Frontal cortex (tissue), 4 donors: ENCODE results near the gene KRT6C. TPM values are rescaled to one million over a fixed set of nuclear protein-coding genes. Genes with fewer than 3 reads are reported as not detected.
"Not testable (repeated sequence)": the region's sequence is repeated elsewhere in the genome, so short reads cannot be mapped to it uniquely, and the experiment has no call there.

Experiments
- DNase-seq, 2 donors: peaks; one replicate each; pipeline ENCODE4 v3.0.0; 2012; ENCODE audit warnings: low spot score in 2 of 2
- FAIRE-seq: peaks from 2 replicates; lab custom pipeline; 2012; peaks lifted over from hg19 to GRCh38; lab: Jason Lieb, UNC
- total RNA-seq: library from RNA; depleted of rRNA; stranded (reverse); fragments of >200 nt; gene quantifications from one replicate; pipeline ENCODE4 v1.2.3, GENCODE V29; 2014
- donor health status: control.
- donor health status: control.
- donor health status: control.

KRT6C gene
- total RNA-seq, 1 donor from 2014 or later: not detected

DNA sequence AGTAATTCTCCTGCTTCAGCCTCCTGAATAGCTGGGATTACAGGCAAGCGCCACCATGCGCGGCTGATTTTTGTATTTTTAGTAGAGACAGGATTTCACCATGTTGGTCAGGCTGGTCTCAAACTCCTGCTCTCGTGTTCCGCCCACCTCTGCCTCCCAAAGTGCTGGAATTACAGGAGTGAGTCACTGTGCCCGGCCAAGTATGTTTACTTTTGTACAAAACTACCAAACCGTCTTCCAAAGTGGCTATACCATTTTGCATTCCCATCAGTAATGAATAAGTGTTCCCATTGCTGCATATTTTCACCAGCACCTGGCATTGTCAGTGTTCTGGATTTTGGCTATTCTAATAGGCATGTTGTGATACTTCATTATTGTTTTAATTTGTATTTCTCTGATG lies 27.9 kb upstream of the KRT6C start:
- FAIRE-seq (no peak), DNase-seq (no peak)

DNA sequence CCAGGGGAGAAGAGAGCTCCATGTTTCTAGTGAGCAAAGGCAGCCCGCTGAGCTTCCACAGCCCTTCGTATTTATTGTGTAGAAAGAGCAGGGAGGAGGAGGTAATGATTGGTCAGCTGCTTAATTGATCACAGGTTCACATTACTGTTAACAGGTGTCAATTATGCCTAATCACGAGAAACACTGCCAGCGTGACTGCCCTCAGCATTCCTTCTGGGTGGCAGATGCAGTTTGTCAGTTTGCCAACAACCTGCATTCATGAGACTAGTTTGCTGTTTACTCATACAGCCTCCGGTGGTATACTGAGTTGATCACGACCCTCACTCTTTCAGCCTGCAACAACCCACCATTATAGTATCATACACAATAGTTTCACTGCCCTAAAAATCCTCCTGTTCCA lies 27.0 kb upstream of the KRT6C start:
- FAIRE-seq, DNase-seq: not testable (repeated sequence)

DNA sequence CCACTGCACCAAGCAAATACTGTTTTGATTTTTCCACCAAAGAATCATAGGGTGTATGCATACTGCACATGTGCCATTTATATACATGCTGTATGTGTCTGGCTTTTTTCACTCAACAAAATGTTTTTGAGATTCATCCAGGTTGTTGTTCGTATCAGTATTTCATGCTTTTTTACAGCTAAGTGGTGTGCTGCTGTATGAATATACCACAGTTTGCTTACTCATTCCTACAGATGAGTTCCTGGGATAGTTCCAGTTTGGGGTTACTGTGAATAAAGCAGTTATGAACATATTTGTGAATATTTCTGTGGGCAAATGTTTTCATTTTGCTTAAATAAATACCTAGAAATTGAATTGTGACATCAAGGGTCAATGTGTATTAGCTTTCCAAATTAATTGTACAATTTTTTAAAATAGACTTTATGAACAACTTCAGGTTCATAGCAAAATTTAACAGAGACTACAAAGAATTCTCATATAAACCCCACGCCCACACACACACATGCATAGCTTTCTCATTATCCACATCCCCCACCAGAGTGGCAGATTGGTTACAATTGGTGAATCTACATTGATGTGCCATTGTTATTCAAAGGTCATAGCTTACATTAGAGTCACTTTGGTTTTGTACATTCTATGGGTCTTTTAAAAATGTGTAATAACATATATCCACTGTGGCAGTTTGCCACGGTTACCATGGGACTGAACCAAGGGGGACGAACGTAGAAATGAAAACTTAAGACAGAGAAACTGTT lies 26.4 kb upstream of the KRT6C start:
- FAIRE-seq: no peak
- no peak for DNase-seq

DNA sequence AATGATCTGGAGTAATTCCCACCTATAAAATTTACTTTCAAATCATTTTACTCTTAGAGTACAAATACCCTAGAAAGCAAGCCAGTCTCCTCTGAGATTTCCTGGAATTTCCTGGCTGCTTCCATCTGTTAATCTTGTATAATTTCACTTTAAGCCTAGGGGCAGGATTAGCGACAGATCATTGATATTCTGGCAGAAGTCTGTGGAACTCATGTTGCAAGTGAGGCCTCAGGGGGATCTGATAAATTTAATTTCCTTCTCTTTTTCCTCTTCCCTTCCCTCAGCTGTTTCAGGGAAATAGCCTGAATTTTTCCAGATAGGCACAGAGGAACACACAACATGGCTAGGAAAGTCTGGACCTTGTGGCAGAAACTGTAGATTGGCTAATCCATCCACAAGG lies 25.3 kb upstream of the KRT6C start:
- no peak for DNase-seq

DNA sequence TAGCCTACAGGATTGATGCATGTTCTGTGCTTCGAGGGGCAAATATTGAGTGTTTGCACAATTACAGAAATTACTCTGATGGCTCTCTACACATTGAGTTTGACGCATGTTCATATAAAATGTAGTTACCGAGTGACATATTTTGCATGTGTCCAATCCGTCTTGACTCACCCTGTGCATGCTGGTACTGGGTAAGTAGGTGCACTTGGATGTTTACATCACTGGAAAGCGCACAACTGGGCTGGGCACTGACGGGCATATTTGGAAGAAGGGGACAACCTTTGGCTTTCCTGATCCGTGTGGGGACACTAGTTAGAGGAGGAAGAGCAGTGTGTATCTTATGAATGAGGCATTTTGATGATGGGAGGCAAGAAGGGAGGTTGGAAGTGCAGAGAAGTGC lies 24.4 kb upstream of the KRT6C start:
- FAIRE-seq (no peak), DNase-seq (no peak)

More for the DNA sequence above, 25.3 kb upstream of the KRT6C start:
- FAIRE-seq: no peak

DNA sequence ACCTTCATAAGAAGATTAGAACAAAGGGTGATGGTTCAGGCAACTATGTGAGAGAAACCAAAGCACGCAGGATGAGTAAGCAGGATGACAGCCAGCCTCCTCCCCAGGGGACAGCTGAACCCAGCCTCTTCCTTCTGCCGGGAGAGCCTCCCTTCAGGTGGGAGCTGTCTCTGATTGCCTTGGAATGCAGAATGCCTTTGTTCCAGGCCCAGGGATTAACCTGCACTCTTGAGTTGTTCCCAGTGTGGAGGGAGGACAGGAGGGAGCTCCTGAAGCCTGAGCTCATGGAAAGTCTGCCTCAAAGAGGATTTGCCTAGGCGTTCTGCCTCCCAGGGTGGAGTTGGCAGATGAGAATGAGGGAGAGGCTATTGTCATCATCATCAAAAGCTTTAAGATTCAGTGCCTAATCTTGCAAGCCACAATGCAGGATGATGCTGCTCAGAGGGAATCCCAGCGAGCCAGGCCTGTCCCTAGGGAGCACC lies 23.0 kb upstream of the KRT6C start:
- DNase-seq (no peak), FAIRE-seq (no peak)

DNA sequence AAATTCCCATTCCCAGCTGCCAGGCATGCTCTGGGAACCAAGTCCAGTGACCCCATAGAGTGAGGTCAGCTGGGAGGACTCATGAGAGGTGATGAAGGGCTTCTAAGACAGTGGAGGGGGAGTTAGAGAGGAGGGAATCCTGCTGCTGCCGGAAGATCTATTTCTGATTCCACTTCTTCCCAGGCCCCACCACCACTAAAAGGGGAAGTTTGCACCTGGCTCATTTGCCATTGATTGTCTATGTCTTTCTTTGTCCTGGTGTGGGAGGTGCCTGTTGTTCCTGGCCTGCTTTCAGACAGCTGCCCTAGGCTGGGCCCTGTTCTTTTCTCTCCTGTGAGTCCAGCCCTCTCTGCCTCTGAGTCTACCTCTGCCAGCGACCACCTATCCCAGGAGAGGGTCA lies 22.4 kb upstream of the KRT6C start:
- DNase-seq: no peak
- no peak for FAIRE-seq

DNA sequence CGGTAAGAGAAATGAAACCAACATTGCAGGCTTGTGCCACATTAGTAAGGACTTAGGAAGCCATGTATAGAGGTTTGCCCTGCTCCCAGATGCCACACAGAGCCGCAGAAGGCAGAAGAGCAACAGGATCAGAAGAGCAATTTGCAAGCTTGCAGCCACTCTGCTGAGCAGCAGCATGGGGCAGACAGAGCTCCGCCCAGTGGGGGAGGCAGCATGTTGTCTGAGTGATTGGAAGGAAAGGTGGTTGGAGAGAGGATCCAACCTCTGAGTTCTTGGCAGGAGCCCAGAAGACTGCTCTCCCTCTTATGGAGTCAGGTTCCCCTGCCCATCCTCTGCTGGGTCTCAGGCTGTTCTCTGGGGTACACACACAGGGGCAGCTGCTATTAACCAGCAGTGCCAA lies 21.8 kb upstream of the KRT6C start:
- DNase-seq: no peak
- no peak for FAIRE-seq

DNA sequence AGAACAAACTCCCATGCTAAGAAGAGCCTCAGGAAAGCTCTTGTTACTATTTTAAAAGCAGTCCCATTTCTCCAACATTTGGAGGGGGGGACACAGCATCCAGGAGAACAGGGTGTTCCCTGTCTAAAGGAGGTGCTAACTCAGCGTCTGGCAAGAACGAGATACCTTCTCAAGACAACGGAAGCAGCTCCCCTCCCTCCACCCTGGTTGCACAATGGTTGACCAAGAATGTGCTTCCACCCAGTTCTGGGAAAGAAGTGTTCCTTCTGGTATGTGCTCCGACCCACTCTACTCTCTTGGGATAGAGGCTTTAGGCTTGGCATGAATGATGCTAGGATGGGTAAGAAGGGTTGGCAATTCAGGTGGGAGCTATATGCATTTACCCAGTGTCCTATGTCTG lies 20.9 kb upstream of the KRT6C start:
- no peak for FAIRE-seq
- DNase-seq: no peak

DNA sequence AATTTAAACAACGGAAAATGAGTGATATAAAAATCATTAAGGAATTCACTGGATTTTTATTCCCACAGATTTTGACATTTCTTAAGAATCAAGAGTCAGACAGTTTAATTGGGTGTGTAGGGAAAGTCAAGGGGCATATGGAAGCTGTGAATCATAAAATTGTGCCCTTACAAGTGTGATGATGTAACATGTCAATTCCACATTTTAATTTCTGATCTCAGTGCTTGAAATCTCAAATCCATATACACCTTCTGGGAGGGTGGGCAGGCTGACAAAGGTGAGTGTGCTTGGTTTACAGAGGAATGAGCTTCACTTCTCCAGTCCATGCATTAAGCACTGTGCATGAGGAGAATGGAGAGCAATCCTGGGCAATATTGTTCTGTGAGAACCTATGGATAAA lies 20.5 kb upstream of the KRT6C start:
- no peak for DNase-seq
- no peak for FAIRE-seq

DNA sequence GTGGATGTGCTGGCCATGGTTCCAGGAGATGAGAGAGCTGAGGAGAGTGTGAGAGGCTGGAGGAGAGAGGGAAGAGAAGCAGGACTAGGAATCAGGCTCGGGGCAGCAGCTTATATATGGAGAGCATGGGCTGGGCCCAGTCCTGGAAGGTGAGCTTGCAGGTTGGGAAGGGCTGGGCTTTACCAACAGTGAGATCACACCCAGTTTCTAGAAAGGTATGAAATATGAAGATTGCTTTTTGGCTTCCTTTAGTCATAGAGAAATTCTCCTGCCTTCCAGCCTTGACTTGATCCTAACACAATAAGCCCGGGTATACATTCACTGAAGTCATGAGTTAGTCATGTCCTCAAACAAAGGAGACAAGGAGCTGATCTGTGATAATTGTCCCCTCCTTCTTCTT lies 19.6 kb upstream of the KRT6C start, which contains the start of gene KRT6A:
Gene KRT6A, minus strand, starts transcription at position 86 of the 400 bp plus-strand sequence. Its CDS starts 69 bp downstream, at position 17.
- FAIRE-seq: no peak
- no peak for DNase-seq

DNA sequence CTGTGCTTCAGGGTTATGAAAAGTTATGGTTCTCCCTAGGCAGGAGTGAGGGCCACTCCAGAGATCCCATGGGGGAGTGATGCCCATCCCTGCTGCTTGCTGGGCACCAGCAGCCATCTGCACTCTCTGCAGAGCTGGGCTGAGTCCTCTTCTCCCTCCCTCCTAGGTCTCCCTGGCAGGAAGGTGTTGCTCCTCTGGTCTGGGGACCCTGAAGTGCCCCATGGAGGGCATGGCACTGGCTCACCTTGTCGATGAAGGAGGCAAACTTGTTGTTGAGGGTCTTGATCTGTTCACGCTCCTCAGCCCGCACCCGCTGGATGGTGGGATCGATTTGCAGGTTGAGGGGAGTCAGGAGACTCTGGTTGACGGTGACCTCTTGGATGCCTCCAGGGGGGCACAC lies 18.8 kb upstream of the KRT6C start:
- FAIRE-seq, DNase-seq: not testable (repeated sequence)

DNA sequence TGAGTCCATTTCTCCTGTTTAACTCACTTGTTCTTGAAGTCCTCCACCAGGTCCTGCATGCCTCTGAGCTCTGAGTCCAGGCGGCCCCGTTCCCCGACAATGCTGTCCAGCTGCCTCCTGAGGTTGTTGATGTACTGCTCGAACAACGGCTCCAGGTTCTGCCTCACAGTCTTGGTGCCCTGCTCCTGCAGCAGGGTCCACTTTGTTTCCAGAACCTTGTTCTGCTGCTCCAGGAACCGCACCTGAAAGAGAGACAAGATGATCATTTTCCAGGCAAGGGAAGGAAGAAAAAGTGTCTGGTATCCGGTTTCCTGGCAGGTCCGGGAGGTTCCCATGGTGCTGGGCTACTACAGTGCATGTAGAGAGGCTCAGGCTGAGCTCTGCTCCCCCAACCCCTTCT lies 17.9 kb upstream of the KRT6C start:
- FAIRE-seq, DNase-seq: not testable (repeated sequence)

DNA sequence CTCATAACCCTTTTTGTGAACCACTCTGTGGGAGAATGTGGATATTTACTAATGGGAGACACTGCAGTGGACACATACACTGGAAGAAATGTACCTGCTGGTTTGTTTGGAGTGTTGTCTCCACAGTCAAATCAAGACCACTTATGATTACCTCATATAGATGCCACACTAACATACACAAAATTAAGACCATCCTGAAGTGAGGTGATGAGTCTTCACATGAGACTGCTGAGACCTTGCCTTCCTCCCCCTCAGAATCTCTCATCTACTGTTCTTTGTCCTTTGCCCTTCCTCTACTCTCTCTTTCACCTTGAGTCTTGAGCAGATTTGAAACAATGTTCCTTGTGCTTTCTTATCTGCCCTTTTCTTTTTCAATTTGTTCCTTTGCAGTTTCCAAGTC lies 15.1 kb upstream of the KRT6C start:
- DNase-seq: no peak

DNA sequence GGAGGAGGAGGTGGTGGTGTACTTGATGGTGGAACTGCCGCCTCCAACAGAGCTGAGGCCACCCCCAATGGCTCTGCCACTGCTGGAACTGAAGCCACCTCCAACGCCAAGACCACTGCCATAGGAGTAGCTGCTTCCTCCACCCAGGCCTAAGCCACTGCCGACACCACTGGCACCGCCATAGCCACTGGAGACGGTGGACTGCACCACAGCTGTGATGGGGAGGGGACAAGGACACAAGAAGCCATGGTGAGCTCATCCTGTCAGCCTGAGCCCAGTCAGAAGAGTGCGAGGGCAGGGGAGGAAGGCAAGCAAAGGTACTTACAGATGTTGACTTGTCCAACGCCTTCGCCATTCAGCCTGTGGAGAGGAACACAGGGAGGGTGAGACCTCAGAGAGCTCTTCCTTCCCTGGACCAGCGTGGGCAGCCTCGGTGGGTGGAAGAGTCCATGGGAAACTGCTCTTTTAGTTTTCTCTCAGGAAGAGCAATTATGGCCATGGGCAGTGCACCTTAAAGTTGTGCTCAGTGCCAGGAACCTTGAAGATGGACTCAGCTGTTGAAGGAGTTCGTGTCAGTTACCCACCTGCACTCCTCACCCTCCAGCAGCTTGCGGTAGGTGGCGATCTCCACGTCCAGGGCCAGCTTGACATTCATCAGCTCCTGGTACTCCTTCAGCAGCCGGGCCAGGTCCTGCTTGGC lies 14.3 kb upstream of the KRT6C start:
- FAIRE-seq: not testable (repeated sequence)

More for the DNA sequence above, 15.1 kb upstream of the KRT6C start:
- no peak for FAIRE-seq

DNA sequence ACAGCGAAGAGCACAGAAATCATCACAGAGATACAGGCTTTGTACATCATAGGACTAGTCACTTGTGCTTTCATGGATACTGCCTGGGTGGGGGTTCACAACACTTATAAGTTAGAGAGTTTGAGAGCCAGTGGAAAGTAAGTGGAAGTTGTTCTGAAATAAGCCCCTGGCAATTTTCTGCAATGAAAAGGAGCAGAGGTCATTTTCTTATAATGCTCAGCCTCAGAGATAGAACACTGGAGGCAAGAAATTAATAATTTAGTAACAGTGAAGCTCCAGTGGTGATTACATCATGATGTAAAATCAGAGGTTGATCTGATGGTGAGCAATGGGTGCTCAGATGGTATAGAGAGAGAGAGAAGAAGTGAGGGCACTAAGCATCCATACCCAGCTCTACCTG lies 13.6 kb upstream of the KRT6C start:
- no peak for DNase-seq
- no peak for FAIRE-seq

More for the DNA sequence above, 14.3 kb upstream of the KRT6C start:
- DNase-seq: not testable (repeated sequence)

DNA sequence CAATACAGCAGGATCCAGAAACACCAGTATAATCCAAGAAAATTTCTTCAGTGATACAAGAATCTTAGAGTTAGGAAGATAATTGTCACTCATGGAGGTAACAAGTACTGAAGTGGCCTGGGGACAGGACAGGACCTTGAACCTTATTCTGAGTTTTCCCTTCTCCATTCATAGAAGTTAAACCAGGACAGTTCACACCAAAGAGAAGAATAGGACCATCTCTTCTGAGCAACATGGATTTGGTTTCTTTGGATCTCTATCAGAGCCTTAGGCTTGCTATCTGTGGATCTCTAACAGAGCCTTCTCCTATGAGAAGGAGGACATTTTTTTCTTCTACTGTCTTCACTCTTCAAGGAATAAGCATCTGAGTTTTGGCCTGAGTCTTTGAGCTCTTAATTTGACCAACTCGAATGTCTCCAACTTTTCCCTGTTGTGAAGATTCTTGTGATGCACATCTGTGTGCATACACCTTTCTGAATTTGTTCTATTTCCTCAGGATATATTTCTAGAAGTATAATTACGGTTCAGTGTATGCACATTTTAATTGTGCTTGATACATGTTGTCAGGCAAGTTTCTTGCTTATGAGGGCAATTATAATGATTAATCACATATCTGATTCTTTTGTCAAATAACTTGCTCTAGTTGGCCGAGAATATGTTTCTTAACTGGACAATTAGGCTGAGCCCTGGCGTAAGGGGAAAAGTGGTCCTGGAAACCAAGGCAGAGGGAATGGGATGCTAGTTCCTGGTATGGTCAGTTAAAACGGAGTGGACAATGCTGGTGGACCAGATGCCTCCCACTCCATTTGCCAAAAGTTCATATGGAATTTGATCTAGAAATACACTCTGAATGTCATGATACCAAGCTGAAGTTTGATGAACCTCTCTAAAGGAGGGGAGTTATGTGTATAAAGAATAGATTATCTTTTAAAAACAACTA lies 12.8 kb upstream of the KRT6C start:
- DNase-seq (no peak), FAIRE-seq (no peak)

DNA sequence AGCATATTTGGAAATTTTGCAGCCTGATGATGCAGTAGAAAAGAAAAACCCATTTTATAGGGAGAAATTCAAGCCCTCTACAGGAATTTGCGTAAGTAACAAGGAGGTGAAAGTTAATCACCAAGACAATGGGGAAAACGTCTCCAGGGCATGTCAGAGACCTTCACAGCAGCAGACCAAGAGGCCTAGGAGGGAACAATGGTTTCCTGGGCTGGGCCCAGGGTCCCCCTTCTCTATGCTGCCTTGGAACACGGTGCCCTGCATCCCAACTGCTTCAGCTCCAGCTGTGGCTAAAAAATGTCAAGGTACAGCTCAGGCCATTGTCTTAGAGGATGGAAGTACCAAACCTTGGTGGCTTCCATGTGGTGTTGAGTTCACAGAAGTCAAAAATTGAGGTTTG lies 6.5 kb upstream of the KRT6C start:
- no peak for DNase-seq
- no peak for FAIRE-seq

DNA sequence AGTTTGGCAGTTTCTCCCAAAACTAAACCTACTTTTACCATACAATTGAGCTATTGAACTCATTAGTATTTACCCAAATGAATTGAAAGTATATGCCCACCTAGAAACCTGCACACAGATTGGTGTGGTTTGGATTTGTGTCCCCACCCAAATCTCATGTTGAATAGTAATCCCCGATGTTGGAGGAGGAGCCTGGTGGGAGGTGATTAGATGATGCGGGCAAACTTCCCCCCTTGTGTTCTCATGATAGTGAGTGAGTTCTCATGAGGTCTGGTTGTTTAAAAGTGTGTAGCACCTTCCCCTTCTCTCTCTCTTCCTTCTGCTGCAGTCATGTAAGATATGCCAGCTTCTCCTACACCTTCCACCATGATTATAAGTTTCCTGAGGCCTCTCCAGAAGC lies 4.0 kb upstream of the KRT6C start:
- FAIRE-seq: no peak
- DNase-seq: no peak

DNA sequence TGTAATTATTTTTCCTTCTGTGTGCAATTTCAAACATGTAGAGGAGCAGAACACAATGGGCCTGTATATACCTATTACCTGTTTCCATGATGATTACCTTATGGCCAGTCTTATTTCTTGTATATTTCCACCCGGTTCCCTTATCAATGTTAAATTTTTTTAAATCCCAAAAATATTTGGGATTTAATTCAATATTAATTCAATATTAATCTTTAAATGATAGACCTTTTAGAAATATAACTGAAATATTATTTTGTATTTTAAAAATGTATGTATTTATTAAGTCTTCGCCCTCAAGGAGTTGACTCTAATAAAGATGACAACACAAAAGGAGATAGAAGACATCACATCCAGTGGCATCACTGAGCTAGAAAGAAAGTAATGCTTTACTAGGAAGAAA lies 607 bp upstream of the KRT6C start:
- no peak for DNase-seq
- FAIRE-seq: no peak
